Spinal cord (tissue), 10 donors: ENCODE measurements around the gene WDR4. TPM values are rescaled to one million over a fixed set of nuclear protein-coding genes. Genes with fewer than 3 reads are reported as not detected.

Experiments
- DNase-seq, 6 donors: peaks; one replicate each; pipeline versions ENCODE4 v3.0.0 to v3.0.0-alpha.2; 2013 to 2015; ENCODE audit warnings: low spot score in 6 of 6, low read depth in 4 of 6
- H3K27ac ChIP-seq: one replicate; pipeline ENCODE4 v1.5.1; 2013; ENCODE audit warnings: low read depth, low read length, control low read depth
- H3K27me3 ChIP-seq: one replicate; pipeline ENCODE4 v1.6.1; 2013; ENCODE audit warnings: low read length; ENCODE audit not compliant: control insufficient read depth, insufficient read depth
- H3K36me3 ChIP-seq: one replicate; pipeline ENCODE4 v1.6.1; 2013; ENCODE audit warnings: low read length; ENCODE audit not compliant: control insufficient read depth, insufficient read depth
- H3K4me1 ChIP-seq: one replicate; pipeline ENCODE4 v1.6.1; 2013; ENCODE audit warnings: low read length; ENCODE audit not compliant: control insufficient read depth, insufficient read depth
- H3K4me3 ChIP-seq: one replicate; pipeline ENCODE4 v1.5.1; 2013; ENCODE audit warnings: low read depth, low read length, control low read depth
- H3K9me3 ChIP-seq: one replicate; pipeline ENCODE4 v1.6.1; 2013; ENCODE audit warnings: low read length; ENCODE audit not compliant: control insufficient read depth, insufficient read depth
- WGBS: methylation state at CpG from one replicate; pipeline ENCODE4 v1.1.5; 2013; ENCODE audit warnings: missing lambda C conversion rate; ENCODE audit not compliant: insufficient coverage; 5-methylcytosine and 5-hydroxymethylcytosine counted together
- polyA plus RNA-seq, 2 donors: library from polyadenylated mRNA; unstranded; fragments of 120-200 nt; gene quantifications; one replicate each; pipeline ENCODE4 v1.2.1, GENCODE V29; 2013; ENCODE audit not compliant: insufficient read length in 2 of 2
- total RNA-seq, 2 donors: library from RNA; depleted of rRNA in 1 of 2; stranded (reverse); fragments of 120-200 nt in 1 of 2; fragments of >200 nt in 1 of 2; gene quantifications; one replicate each; pipeline versions ENCODE4 v1.2.3 to v1.2.4, GENCODE V29; 2013 to 2014
- donor health status: healthy.

Gene WDR4
- total and polyA plus RNA-seq, 4 donors: 7.7 to 16.3 (median 10.0) TPM

GRCh38 chr21:42862774-42863503, 16.4 kb downstream of the WDR4 start:
- Histone ChIP-seq H3K9me3 (no peaks in the 10 kb centered on the region), H3K4me1 (peaks cover 52% of the 10 kb centered on the region), H3K36me3 (peaks cover 81% of the 10 kb centered on the region), H3K27ac (no peak overlapping the region), H3K4me3 (no peak overlapping the region), H3K27me3 (no peaks in the 10 kb centered on the region)
- no peak for DNase-seq
- 95% methylated on average over 21 of the region's 21 CpGs for WGBS

GRCh38 chr21:42861848-42862400, 17.4 kb downstream of the WDR4 start:
- H3K27me3 ChIP-seq: no peaks in the 10 kb centered on the region
- peaks cover 85% of the 10 kb centered on the region for H3K36me3 ChIP-seq
- 45% methylated on average over 29 of the region's 29 CpGs for WGBS
- H3K27ac ChIP-seq: no peak overlapping the region
- DNase-seq: peak in 1 of 6 donors; percentile 77
- peaks cover 52% of the 10 kb centered on the region for H3K4me1 ChIP-seq
- no peak overlapping the region for H3K4me3 ChIP-seq
- H3K9me3 ChIP-seq: no peaks in the 10 kb centered on the region

DNA sequence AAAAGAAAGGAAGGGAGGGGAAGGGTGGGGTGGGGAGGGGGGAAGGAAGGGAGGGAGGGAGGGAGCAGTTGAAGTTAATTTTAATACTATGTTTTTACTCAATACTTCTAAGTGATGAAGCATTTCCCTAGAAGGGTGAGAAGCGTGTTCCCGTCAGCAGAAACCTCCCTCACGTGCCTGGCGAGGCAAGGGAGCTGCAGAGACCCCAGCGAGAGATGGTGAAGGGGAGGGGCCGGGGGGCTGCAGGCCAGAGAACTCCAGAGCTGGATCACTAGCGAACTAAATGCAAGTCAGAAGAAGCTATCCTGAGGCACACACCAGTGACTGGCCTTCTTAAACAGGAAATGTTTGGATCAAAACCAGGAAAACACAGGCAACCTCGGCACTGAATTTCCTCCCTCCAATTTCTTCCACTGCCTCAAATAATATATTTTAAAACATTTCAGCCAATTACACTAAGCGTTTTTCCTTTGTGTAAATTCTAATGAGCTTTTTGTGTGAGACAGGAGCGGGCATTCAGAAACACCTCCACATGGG, 18.0 kb downstream of the WDR4 start:
- H3K27ac ChIP-seq: no peak overlapping the region
- H3K9me3 ChIP-seq: no peaks in the 10 kb centered on the region
- 56% methylated on average over 7 of the region's 10 CpGs for WGBS
- H3K27me3 ChIP-seq: no peaks in the 10 kb centered on the region
- H3K4me1 ChIP-seq: peaks cover 51% of the 10 kb centered on the region
- no peak overlapping the region for H3K4me3 ChIP-seq
- DNase-seq: peak in 1 of 6 donors; percentile 70
- H3K36me3 ChIP-seq: peaks cover 88% of the 10 kb centered on the region

DNA sequence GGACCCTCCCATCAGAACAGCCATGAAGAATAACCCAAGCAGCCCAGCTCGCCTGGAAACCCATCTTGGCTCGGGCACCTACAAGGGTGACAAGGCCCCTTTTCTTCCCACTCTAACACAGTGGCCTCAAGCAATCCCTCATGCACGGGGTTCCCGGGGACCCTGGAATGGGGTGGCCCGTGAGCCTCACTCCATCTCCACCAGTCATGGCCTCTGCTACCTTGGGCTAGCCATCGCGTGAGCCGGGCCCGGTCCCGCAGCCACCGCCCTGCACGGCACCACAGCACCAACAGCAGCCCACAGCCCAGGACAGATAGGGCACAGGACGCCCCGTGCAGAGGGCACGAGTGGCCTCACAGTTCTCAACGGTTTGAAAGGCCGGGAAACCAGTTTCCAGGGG, 19.0 kb downstream of the WDR4 start:
- H3K27me3 ChIP-seq: no peaks in the 10 kb centered on the region
- 95% methylated on average over 16 of the region's 17 CpGs for WGBS
- H3K9me3 ChIP-seq: no peaks in the 10 kb centered on the region
- no peak for DNase-seq
- no peak overlapping the region for H3K4me3 ChIP-seq
- H3K4me1 ChIP-seq: peaks cover 40% of the 10 kb centered on the region
- no peak overlapping the region for H3K27ac ChIP-seq
- H3K36me3 ChIP-seq: peaks cover 89% of the 10 kb centered on the region

- Histone ChIP-seq H3K9me3 (no peaks in the 10 kb centered on the region), H3K36me3 (peaks cover 89% of the 10 kb centered on the region)
These were observed 19.5 kb downstream of the WDR4 start for GRCh38 chr21:42859891-42860230.

DNA sequence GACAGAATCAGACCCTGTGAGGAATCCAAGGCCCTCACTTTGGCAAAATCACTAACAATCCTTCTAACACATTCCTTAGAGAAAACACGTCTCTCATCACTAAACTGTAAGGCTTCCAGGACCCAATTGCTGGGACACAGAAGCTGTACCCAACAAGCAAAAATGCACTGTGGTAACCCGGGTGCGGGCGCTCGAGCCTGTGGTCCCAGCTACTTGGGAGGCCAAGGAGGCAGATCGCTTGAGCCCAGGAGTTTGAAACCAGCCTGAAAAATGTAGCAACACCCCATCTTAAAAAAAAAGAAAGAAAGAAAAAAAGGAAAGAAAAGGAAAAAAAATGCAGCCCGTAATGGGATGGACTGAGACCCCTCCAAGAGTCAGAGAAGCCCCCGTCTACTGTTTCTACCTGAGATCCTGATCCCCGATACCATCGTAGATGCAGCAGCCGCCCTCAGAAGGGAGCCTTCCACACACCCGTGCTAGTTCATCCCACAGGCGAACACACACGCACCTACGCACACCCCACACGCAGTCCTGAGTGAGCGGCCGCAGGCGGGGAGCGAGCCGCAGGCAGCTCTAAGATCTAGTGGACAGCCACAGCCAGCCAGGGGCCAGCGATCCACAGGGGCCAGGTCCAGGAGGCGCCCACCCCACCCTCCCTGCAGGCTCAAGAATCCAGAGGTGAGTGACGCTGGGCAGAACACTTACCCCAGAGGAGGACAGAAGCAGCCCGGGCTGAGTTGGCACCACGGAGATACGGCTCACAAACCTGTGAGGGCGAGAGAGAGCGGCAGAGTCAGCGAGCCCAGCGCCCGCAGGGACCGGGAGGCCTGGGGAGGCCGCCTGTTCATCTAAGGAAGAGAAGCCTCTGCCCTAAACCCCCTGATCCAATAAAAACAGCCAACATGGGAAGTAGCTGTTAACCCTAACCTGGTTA, 20.1 kb downstream of the WDR4 start:
- Histone ChIP-seq H3K4me1 (peaks cover 29% of the 10 kb centered on the region), H3K27ac (no peak overlapping the region), H3K27me3 (no peaks in the 10 kb centered on the region), H3K9me3 (no peaks in the 10 kb centered on the region), H3K4me3 (no peak overlapping the region), H3K36me3 (peaks cover 90% of the 10 kb centered on the region)
- no peak for DNase-seq
- 97% methylated on average over 24 of the region's 34 CpGs for WGBS

More at GRCh38 chr21:42859891-42860230, 19.5 kb downstream of the WDR4 start:
- Histone ChIP-seq H3K4me1 (peaks cover 35% of the 10 kb centered on the region), H3K4me3 (no peak overlapping the region), H3K27ac (no peak overlapping the region), H3K27me3 (no peaks in the 10 kb centered on the region)
- 90% methylated on average over 4 of the region's 6 CpGs for WGBS
- DNase-seq: no peak

DNA sequence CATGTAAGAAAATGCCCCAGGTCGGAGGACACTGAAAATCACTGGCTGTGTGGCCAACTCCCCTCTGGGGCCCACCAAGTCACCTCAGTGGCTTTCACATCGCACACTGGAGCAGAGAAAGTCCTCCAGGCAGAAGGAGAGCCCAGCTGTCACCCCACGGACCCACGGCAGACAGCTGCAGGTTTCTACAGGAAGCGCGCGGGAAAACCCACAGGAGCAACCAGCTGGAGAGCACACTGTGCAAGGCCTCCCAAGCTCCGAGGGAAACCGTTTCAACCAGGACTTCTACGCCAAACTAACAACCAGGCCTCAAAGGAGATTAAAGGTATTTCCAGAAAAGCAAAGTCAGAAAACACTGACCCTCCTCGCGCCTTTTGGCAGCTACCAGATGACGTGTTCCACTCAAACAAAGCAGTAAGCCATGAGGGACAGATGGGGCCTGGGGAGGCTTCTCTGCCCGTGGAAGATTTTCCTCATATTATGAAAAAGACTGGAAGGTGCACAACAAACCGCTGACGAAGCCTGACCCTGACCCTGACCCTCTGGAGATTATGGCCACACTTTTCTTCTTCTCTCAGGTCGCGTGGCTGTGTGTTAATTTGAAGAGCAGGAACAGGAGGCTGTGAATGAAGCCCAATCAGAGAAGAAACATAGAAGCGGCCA, 21.0 kb downstream of the WDR4 start:
- DNase-seq: no peak
- Histone ChIP-seq H3K4me1 (peaks cover 26% of the 10 kb centered on the region), H3K9me3 (no peaks in the 10 kb centered on the region), H3K4me3 (no peak overlapping the region), H3K27ac (no peak overlapping the region), H3K27me3 (no peaks in the 10 kb centered on the region), H3K36me3 (peaks cover 93% of the 10 kb centered on the region)
- 77% methylated on average over 12 of the region's 19 CpGs for WGBS

- DNase-seq: no peak
- peaks cover 93% of the 10 kb centered on the region for H3K36me3 ChIP-seq
- H3K27me3 ChIP-seq: no peaks in the 10 kb centered on the region
- no peak overlapping the region for H3K4me3 ChIP-seq
- no peaks in the 10 kb centered on the region for H3K9me3 ChIP-seq
- no peak overlapping the region for H3K27ac ChIP-seq
- WGBS: 100% methylated on average over 5 of the region's 11 CpGs
- H3K4me1 ChIP-seq: peaks cover 19% of the 10 kb centered on the region
These were observed 22.1 kb downstream of the WDR4 start for GRCh38 chr21:42857216-42857615.

- no peak for DNase-seq
- WGBS: 92% methylated on average over 14 of the region's 18 CpGs
These were observed 23.4 kb downstream of the WDR4 start for GRCh38 chr21:42855937-42856335.

More at GRCh38 chr21:42855937-42856335, 23.4 kb downstream of the WDR4 start:
- Histone ChIP-seq H3K4me1 (peaks cover 8% of the 10 kb centered on the region), H3K4me3 (no peak overlapping the region), H3K36me3 (peaks cover 98% of the 10 kb centered on the region), H3K27ac (no peak overlapping the region), H3K27me3 (no peaks in the 10 kb centered on the region), H3K9me3 (no peaks in the 10 kb centered on the region)
